Measurements from ENCODE around the gene SGF29.
"Not testable (repeated sequence)": the region's sequence is repeated elsewhere in the genome, so short reads cannot be mapped to it uniquely, and the experiment has no call there.

SGF29 gene

GRCh38 chr16:28602529-28602928 lies 48.8 kb downstream of the SGF29 start:
- no peak overlapping the region for H3K27ac ChIP-seq
- TF ChIP-seq, protein P1, sequence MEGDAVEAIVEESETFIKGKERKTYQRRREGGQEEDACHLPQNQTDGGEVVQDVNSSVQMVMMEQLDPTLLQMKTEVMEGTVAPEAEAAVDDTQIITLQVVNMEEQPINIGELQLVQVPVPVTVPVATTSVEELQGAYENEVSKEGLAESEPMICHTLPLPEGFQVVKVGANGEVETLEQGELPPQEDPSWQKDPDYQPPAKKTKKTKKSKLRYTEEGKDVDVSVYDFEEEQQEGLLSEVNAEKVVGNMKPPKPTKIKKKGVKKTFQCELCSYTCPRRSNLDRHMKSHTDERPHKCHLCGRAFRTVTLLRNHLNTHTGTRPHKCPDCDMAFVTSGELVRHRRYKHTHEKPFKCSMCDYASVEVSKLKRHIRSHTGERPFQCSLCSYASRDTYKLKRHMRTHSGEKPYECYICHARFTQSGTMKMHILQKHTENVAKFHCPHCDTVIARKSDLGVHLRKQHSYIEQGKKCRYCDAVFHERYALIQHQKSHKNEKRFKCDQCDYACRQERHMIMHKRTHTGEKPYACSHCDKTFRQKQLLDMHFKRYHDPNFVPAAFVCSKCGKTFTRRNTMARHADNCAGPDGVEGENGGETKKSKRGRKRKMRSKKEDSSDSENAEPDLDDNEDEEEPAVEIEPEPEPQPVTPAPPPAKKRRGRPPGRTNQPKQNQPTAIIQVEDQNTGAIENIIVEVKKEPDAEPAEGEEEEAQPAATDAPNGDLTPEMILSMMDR (IDR thresholded peaks at IDR 0.05): no peak
- no peak for TF ChIP-seq ZFX (IDR thresholded peaks at IDR 0.05; ENCODE audit: borderline replicate concordance)

DNA sequence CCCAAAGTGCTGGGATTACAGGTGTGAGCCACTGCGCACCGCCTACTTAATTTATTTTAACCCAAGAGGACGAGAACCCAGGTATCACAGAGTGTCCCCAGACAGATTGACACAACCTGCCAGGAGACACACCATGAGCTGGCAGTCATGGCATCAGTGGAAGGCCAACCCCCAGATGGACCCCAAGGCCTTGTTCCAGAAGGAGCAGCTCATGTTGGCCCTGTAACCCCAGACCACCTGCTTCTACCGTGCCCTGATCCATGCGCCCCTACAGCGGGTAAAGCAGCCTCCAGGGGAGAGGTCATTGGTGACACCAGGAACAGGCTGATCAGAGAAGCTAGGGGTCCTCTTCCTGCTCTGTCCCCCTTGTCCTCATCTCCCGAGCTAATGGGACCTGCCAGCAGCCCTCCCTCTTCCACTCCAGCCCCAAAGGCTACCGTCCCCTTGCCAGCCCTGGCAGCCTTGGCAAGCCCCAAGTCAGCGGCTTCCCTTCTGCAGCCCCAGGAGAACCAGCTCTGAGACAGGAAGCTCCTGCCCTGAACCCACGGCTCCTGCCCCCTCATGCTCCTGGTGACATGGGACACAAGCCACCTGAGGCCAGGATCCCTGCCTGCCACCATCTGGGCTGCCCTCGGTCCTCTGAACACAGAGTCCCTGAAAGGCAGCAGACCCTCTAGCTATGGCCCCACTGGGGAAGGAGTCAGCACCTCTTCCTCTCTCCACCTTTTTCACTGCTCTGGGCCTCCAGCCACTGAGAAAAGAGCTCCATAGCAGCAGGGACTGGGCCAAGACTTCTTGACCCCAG lies 49.9 kb downstream of the SGF29 start:
- TF ChIP-seq, protein P1 (IDR thresholded peaks at IDR 0.05): no peak
- TF ChIP-seq ZFX (IDR thresholded peaks at IDR 0.05; ENCODE audit: borderline replicate concordance): no peak
- H3K27ac ChIP-seq: no peak overlapping the region

- no peak overlapping the region for H3K27ac ChIP-seq
- TF ChIP-seq ZFX (IDR thresholded peaks at IDR 0.05; ENCODE audit: borderline replicate concordance): no peak
- TF ChIP-seq, protein P1 (IDR thresholded peaks at IDR 0.05): no peak
These were observed 50.5 kb downstream of the SGF29 start for GRCh38 chr16:28604186-28604565.

DNA sequence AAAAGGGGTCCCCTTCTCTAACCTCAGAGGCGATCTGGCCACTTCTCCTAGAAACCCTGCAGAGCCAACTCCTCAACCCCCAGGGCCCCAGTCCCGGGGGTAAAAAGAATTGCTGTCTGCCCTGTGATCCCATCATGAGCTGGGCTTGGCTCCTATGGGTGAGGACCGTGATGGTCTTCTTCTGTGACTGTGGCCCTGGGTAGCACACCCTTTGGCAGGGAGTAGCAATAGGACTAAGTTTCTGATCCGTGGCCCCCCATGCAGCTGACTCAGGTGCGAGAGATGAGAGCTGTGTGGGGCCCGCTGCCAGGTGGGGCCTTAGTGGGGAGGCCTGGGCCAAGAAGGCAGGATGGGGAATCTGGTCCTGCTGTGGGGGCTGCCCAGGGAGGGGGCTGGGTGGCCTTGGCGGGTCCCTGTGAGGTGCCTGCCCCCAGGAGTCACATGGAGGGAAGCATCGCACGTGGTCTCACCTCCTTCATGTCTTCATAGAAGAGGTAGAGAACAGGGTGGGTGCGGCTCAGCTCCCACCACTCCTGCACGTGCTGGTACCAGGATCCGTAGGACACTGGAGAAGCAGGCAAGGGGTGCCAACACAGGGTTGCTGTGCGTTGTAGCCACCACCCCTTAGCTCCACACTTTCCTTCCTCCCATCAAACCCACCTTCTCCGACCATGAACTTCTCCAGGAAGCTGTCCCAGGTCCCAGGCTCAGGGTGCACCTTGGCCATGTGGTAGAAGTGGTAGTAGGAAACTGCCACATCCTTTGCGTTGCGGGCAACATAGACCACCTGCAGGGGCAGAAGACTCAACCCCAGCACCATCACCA lies 52.8 kb downstream of the SGF29 start:
- H3K27ac ChIP-seq: no peak overlapping the region
- TF ChIP-seq, protein P1 (IDR thresholded peaks at IDR 0.05): no peak
- TF ChIP-seq ZFX (IDR thresholded peaks at IDR 0.05; ENCODE audit: borderline replicate concordance): no peak

DNA sequence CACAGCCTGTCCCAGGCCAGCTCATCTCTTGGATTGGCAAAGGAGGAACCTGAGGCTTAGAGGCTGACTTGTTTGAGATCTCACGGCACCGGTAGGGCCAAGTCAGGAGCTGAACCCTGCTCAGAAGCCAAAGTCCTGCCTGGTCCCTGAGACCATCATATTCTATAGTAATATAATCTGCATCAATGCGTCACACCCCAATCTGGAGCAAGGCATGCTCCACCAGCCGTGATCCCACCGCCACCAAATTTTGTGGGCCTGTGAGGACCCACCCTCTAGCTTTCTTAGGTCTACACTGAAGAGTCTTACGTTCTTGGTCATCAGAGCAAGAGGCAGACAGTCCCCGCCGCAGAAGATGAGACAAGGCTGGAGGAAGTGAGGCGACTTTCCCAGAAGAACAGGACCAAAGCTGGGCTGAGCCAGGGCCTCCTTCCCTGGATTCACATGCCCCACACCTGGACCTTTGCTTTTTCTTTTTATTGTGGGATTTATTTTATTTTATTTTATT lies 53.5 kb downstream of the SGF29 start:
- no peak overlapping the region for H3K27ac ChIP-seq
- TF ChIP-seq, protein P1 (IDR thresholded peaks at IDR 0.05): no peak

DNA sequence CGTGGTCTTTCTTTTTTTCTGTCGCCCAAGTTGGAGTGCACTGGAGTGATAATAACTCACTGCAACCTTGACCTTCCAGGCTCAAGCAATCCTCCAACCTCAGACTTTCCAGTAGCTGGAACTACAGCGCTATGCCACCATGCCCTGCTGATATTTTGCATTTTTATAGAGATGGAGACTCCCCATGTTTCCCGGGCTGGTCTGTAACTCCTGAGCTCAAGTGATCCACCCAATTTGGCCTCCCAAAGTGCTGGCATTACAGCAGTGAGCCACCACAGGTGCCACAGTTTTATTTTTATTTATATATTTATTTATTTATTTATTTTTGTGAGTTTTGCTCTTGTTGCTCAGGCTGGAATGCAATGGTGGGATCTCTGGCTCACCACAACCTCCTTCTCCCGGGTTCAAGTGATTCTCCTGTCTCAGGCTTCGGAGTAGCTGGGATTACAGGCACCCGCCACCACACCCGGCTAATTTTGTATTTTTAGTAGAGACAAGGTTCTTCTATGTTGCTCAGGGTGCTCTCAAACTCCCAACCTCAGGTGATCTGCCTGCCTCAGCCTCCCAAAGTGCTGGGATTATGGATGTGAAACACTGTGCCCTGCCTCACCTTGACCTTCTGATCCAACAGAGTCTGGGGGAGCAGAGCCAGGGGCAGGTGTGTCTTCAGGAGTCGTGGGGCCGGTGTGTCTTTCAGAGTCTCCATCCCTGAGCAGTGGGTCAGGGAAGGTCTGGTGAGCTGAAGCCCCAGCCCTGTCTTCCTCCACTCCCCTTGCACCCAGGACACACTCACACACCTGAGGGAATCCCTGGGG lies 54.2 kb downstream of the SGF29 start:
- not testable (repeated sequence) for H3K27ac ChIP-seq

GRCh38 chr16:28608496-28608808 lies 54.7 kb downstream of the SGF29 start:
- H3K27ac ChIP-seq: not testable (repeated sequence)

DNA sequence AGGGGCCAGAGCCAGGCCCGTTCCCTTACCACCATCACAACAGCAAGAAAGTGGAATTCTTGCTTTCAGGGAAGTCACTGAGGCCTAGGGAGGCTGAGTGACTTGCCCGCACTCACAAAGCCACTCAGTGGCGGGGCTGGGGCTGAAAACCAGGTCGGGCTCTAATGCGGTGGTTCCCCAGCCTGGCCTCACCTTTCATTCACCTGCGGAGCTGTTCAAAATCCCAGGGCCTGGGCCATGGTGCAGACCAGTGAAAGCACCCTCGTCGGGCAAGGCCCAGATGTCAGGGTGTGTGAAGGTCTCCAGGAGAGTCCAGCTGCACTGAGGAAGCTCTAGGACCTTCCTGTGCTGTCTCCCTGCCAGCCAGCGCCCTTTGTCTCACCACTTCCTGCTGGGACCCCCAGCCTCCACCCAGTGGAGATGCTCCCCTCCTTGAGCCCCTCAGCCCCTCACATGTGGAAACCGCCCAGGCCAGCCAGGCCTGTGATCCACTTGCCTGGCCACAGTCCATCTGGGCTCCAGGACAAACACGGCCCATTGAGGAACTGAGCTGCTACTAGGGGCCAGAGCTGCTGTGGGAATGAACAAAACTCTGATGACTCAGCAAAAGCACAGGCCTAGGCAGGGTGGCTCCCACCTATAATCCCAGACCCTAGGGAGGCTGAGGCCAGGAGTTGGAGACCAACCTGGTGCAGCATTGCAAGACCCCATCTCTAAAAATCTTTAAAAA lies 55.3 kb downstream of the SGF29 start:
- H3K27ac ChIP-seq: not testable (repeated sequence)
